RWPE1 (cell line): ENCODE results near the gene SLC29A4.
"Not testable (repeated sequence)": the region's sequence is repeated elsewhere in the genome, so short reads cannot be mapped to it uniquely, and the experiment has no call there.

Source experiments
- CTCF ChIA-PET: fragments of 350-600 bp; sonication (Branson Sonifier 250); formaldehyde crosslinking; extraction: SDS; loops from one replicate; lab custom pipeline; 2021; lab: Yijun Ruan, JAX
- POLR2A ChIA-PET: fragments of 400-600 bp; formaldehyde crosslinking; extraction: SDS; loops from one replicate; lab custom pipeline; 2020; ENCODE audit warnings: antibody characterized with exemption; ENCODE audit not compliant: low non-redundant PET; lab: Yijun Ruan, JAX
- DNase-seq: peaks from one replicate; pipeline ENCODE4 v3.0.0; 2012; ENCODE audit warnings: low spot score
- H3K27ac ChIP-seq: fragments of 450-650 bp; 2 replicates; pipeline ENCODE4 v1.5.1; 2017
- CTCF ChIP-seq: fragments of 450-650 bp; conservative IDR thresholded peaks from 2 replicates; pipeline ENCODE4 v1.5.1; 2017; ENCODE audit warnings: low read depth, mild to moderate bottlenecking

The SLC29A4 gene

GRCh38 chr7:5300366-5300765 is 17.6 kb downstream of the SLC29A4 start:
- TF ChIP-seq CTCF = no peak
- ChIA-PET CTCF (no interaction called here), POLR2A (no interaction called here)
- no peak overlapping the region for H3K27ac ChIP-seq
- no peak for DNase-seq

GRCh38 chr7:5302577-5302976 is 19.8 kb downstream of the SLC29A4 start:
- POLR2A ChIA-PET = no interaction called here
- no peak for TF ChIP-seq CTCF
- DNase-seq = no peak
- no peak overlapping the region for H3K27ac ChIP-seq
- CTCF ChIA-PET = interaction anchor here (0.6 kb wide), 1 partner anchor 16 kb away, joined by 3 read pairs; no protein-coding TSS in a partner anchor

GRCh38 chr7:5303061-5303460 is 20.3 kb downstream of the SLC29A4 start:
- H3K27ac ChIP-seq = no peak overlapping the region
- DNase-seq = no peak
- ChIA-PET CTCF (no interaction called here), POLR2A (no interaction called here)
- TF ChIP-seq CTCF = no peak

GRCh38 chr7:5303591-5304505 is 21.1 kb downstream of the SLC29A4 start:
- TF ChIP-seq CTCF = no peak
- no peak for DNase-seq
- no peak overlapping the region for H3K27ac ChIP-seq
- CTCF ChIA-PET = no interaction called here
- POLR2A ChIA-PET = no interaction called here

- peak overlapping the region; percentile 14; the same call in 1 of the 2 replicates for H3K27ac ChIP-seq
- POLR2A ChIA-PET = interaction anchor here (0.6 kb wide), 1 partner anchor 33 kb away, joined by 7 read pairs; no protein-coding TSS in a partner anchor
- CTCF ChIA-PET, DNase-seq: not testable (repeated sequence)
Measured at GRCh38 chr7:5305050-5305449, 22.3 kb downstream of the SLC29A4 start.

GRCh38 chr7:5307221-5308142 is 24.7 kb downstream of the SLC29A4 start:
- H3K27ac ChIP-seq, POLR2A ChIA-PET, CTCF ChIA-PET, DNase-seq: not testable (repeated sequence)

- no peak for DNase-seq
- H3K27ac ChIP-seq = no peak overlapping the region
- no peak for TF ChIP-seq CTCF
- ChIA-PET CTCF (no interaction called here), POLR2A (no interaction called here)
Measured at GRCh38 chr7:5309146-5309545, 26.4 kb downstream of the SLC29A4 start.
